Psoas muscle (tissue), 8 donors: ENCODE results near the gene MAST4. TPM values are rescaled to one million over a fixed set of nuclear protein-coding genes. Genes with fewer than 3 reads are reported as not detected.

Experiments used
- ATAC-seq, 4 donors: fragments of 200-7000 bp; cut with Tn5 transposase; one replicate each; pipeline ENCODE4 v1.9.1; 2020; ENCODE audit warnings: moderate library complexity in 3 of 4, mild to moderate bottlenecking in 2 of 4
- DNase-seq, 2 donors: peaks; one replicate each; pipeline ENCODE4 v3.0.0-alpha.2; 2020
- H3K27ac ChIP-seq: fragments of 200-600 bp; one replicate; pipeline ENCODE4 v1.8.0; 2022
- H3K27me3 ChIP-seq, 3 donors: fragments of 200-600 bp in 1 of 3; one replicate each; pipeline versions ENCODE4 v1.6.1 to v1.8.0; 2013 to 2022; ENCODE audit warnings: low read length in 2 of 3, mild to moderate bottlenecking in 2 of 3, moderate library complexity in 1 of 3; ENCODE audit not compliant: insufficient read depth in 3 of 3
- H3K36me3 ChIP-seq, 2 donors: fragments of 200-600 bp in 1 of 2; one replicate each; pipeline versions ENCODE4 v1.6.1 to v1.8.0; 2013 to 2022; ENCODE audit warnings: low read depth in 1 of 2, mild to moderate bottlenecking in 1 of 2, moderate library complexity in 1 of 2; ENCODE audit not compliant: insufficient read depth in 1 of 2
- H3K4me1 ChIP-seq: fragments of 200-600 bp; one replicate; pipeline ENCODE4 v1.8.0; 2022
- H3K4me3 ChIP-seq: fragments of 200-600 bp; one replicate; pipeline ENCODE4 v1.8.0; 2022; ENCODE audit warnings: mild to moderate bottlenecking
- H3K9me3 ChIP-seq: fragments of 200-600 bp; one replicate; pipeline ENCODE4 v1.8.0; 2022
- WGBS, 3 donors: extraction: QIAGEN DNeasy Blood & Tissue Kit; methylation state at CpG; one replicate each; pipeline versions ENCODE4 v1.1.6 to v1.1.7; 2013; 5-methylcytosine and 5-hydroxymethylcytosine counted together
- intact Hi-C, 2 donors: fragments of 100-400 bp; cut with DNase I; formaldehyde crosslinking; loops; one replicate each; pipeline versions ENCODE4 v1.11.0 to v1.14.2; 2022
- polyA plus RNA-seq, 3 donors: library from polyadenylated mRNA; stranded (reverse); fragments of 200-250 nt; gene quantifications; one replicate each; pipeline ENCODE4 v1.2.3, GENCODE V29; 2013
- total RNA-seq, 4 donors: library from RNA; stranded (reverse); fragmentation: NEBNext Ultra II Directional in 2 of 4; extraction: Animal tissue kit (Norgen Biotek cat#: 25700) in 2 of 4; gene quantifications; one replicate each; pipeline versions ENCODE4 v1.2.1 to v1.2.4, GENCODE V29; 2021 to 2023
- TF ChIP-seq, protein P1 (sequence below): fragments of 200-600 bp; IDR thresholded peaks from one replicate; pipeline ENCODE4 v1.8.0; 2022; ENCODE audit warnings: antibody characterized with exemption
- donor health status: healthy with polysubstance abuse.
- donor health status: DM: no; HTN: no; CAD: no; lungs with moderate emphysema.
- donor health status: Bipolar disorder and iron deficiency.
- donor health status: healthy.
- donor health status: DM: yes; HTN: yes; CAD: no.
- donor health status: DM: no; HTN: no; CAD: no.
- donor health status: DM: no; HTN: no; CAD: no.
- donor health status: DM: yes; HTN: yes; CAD: no.

The MAST4 gene
- total and polyA plus RNA-seq, 7 donors = 3.2 to 123 (median 12.1) TPM

DNA sequence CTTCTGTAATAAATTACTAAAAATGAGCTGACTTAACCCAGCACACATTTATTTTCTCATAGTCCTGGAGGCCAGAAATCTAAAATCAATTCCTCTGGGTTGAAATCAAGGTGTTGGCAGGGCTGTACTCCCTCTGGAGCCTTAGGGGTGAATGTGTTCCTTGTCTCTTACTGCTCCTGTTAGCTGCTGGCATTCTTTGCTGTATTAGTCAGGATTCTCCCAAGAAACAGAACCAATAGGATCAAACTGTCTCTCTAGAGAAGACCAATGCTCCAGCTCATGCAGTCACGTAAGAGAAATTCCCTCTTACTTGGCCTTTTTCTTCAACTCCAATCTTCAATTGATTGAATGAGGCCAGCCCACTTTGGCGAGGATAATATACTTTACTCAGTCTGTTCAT lies 615.7 kb downstream of the MAST4 start:
- TF ChIP-seq, protein P1, sequence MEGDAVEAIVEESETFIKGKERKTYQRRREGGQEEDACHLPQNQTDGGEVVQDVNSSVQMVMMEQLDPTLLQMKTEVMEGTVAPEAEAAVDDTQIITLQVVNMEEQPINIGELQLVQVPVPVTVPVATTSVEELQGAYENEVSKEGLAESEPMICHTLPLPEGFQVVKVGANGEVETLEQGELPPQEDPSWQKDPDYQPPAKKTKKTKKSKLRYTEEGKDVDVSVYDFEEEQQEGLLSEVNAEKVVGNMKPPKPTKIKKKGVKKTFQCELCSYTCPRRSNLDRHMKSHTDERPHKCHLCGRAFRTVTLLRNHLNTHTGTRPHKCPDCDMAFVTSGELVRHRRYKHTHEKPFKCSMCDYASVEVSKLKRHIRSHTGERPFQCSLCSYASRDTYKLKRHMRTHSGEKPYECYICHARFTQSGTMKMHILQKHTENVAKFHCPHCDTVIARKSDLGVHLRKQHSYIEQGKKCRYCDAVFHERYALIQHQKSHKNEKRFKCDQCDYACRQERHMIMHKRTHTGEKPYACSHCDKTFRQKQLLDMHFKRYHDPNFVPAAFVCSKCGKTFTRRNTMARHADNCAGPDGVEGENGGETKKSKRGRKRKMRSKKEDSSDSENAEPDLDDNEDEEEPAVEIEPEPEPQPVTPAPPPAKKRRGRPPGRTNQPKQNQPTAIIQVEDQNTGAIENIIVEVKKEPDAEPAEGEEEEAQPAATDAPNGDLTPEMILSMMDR = no peak

DNA sequence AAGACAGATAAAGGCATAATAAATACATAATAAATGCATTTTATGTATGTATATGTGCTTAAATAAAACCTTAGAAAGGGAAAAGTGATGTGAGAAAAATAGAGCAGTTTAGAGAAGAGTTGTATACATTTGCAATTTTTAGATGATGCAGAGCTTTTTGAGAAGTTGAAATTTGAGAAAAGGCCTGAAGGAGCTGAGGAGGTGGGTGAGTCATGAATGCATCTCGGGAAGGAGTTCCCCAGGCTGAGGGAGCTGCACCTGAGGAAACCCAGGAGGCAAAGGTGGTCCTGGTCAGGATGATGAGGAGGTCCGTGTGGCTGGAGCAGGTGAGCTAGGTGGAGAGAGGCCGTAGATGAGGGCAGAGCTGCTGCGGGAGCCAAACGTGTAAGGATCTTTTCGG lies 617.8 kb downstream of the MAST4 start:
- Histone ChIP-seq H3K27me3 (no peaks in the 10 kb centered on the region), H3K9me3 (no peaks in the 10 kb centered on the region), H3K27ac (no peak overlapping the region), H3K4me1 (peaks cover 8% of the 10 kb centered on the region), H3K36me3 (no peaks in the 10 kb centered on the region), H3K4me3 (no peak overlapping the region)
- WGBS, 3 donors = 84 to 92% (median 89%) methylated on average over 6 of the region's 6 CpGs
- no peak for DNase-seq
- TF ChIP-seq, protein P1 = no peak
- ATAC-seq = no peak
- intact Hi-C loops = loop anchor here in 1 of 2 donors (5.0 kb wide), 1 partner anchor 402 kb away; no protein-coding TSS in a partner anchor

More for the DNA sequence above, 615.7 kb downstream of the MAST4 start:
- Histone ChIP-seq H3K4me1 (peaks cover 8% of the 10 kb centered on the region), H3K4me3 (no peak overlapping the region), H3K27ac (no peak overlapping the region), H3K9me3 (no peaks in the 10 kb centered on the region), H3K36me3 (no peaks in the 10 kb centered on the region), H3K27me3 (no peaks in the 10 kb centered on the region)
- no peak for ATAC-seq
- intact Hi-C loops = loop anchor here in 1 of 2 donors (5.0 kb wide), 1 partner anchor 400 kb away; no protein-coding TSS in a partner anchor
- no peak for DNase-seq
- WGBS, 3 donors = 85 to 89% (median 86%) methylated on average over 2 of the region's 2 CpGs

DNA sequence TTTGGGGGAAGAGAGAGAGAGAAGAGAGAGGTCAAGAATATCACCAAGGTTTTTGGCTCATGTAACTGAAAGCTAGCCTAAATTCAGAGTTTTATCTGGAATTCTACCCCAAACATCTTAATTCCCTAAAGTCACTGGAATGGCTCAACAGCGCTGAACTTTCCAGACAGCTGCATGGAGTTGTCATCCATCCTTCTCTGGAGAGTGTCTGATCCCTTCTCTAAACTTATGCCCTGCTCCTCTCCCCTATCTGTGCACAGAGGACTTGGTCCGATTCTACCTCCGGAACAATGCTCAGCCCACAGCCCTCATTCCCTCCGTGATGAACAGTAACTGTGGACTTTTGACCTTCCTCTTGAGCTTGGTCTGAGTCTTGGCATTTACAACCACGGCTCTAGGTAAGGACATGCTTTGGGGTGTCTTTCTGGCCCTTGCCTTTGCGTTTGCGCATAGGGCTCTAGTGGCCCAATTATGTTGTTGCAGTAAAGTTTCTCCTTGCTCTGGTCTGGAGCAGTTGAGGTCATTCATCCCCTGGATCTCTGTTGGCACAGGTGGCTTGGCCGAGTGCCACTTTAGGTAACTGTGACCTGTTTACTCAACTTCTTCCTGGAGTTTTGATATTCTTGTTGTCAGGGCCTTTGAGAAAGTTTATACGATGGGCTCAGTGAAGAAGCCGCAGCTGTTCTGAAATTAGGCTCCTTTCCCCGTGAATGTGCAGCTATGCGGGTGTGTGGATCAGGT lies 618.7 kb downstream of the MAST4 start:
- WGBS, 3 donors = 61 to 73% (median 65%) methylated on average over 12 of the region's 12 CpGs

GRCh38 chr5:67215519-67216471 lies 619.6 kb downstream of the MAST4 start:
- no peaks in the 10 kb centered on the region for H3K9me3 ChIP-seq
- intact Hi-C loops = no loop called here
- TF ChIP-seq, protein P1 = no peak

More for the DNA sequence above, 618.7 kb downstream of the MAST4 start:
- Histone ChIP-seq H3K4me1 (peaks cover 8% of the 10 kb centered on the region), H3K36me3 (no peaks in the 10 kb centered on the region), H3K27me3 (no peaks in the 10 kb centered on the region), H3K9me3 (no peaks in the 10 kb centered on the region), H3K27ac (peak overlapping the region; percentile 18), H3K4me3 (no peak overlapping the region)
- DNase-seq (no peak), ATAC-seq (peak in 3 of 4 donors; percentile 15 to 56 (median 33))
- intact Hi-C loops = loop anchor here in 1 of 2 donors (5.0 kb wide), 1 partner anchor 403 kb away; no protein-coding TSS in a partner anchor
- TF ChIP-seq, protein P1 = no peak

More at GRCh38 chr5:67215519-67216471, 619.6 kb downstream of the MAST4 start:
- H3K27me3 ChIP-seq = no peaks in the 10 kb centered on the region
- H3K27ac ChIP-seq = peak overlapping the region; percentile 18
- peak overlapping the region; percentile 42 for H3K4me3 ChIP-seq
- 26 to 33% (median 27%) methylated on average over 19 of the region's 19 CpGs for WGBS, 3 donors
- ATAC-seq (peak; percentile 53 to 84 (median 64)), DNase-seq (peak; percentile 68 to 90)
- H3K36me3 ChIP-seq = no peaks in the 10 kb centered on the region
- peaks cover 8% of the 10 kb centered on the region for H3K4me1 ChIP-seq
